NOMO-1 treated with DMSO at 0.1 percent for 48 hours (cell line): ENCODE results near the gene COL9A3.
"Not testable (repeated sequence)": the region's sequence is repeated elsewhere in the genome, so short reads cannot be mapped to it uniquely, and the experiment has no call there.

Experiments
- DNase-seq: peaks from one replicate; lab custom pipeline; 2025; ENCODE audit not compliant: unreplicated experiment; lab: John Stamatoyannopoulos, UW

COL9A3 gene

GRCh38 chr20:62852841-62853240 is 36.0 kb downstream of the COL9A3 start:
- DNase-seq, result no peak

- not testable (repeated sequence) for DNase-seq
Measured at GRCh38 chr20:62853304-62853703, 36.5 kb downstream of the COL9A3 start.

GRCh38 chr20:62854121-62854520 is 37.3 kb downstream of the COL9A3 start:
- no peak for DNase-seq

GRCh38 chr20:62855120-62855519 is 38.3 kb downstream of the COL9A3 start:
- DNase-seq, result no peak

GRCh38 chr20:62856931-62857619 is 40.2 kb downstream of the COL9A3 start:
- no peak for DNase-seq

GRCh38 chr20:62858058-62858830 is 41.4 kb downstream of the COL9A3 start:
- no peak for DNase-seq

GRCh38 chr20:62859721-62860120 is 42.9 kb downstream of the COL9A3 start:
- no peak for DNase-seq

- DNase-seq, result no peak
Measured at GRCh38 chr20:62860391-62860923, 43.6 kb downstream of the COL9A3 start.

GRCh38 chr20:62860924-62861691 is 44.3 kb downstream of the COL9A3 start:
- DNase-seq, result no peak

- DNase-seq, result peak; percentile 78
Measured at GRCh38 chr20:62861726-62862336, 45.0 kb downstream of the COL9A3 start, which contains the start of gene TCFL5. Gene TCFL5 (minus strand): TSS chr20:62861822. CDS start chr20:62861670, 152 bp downstream.

GRCh38 chr20:62864207-62864606 is 47.4 kb downstream of the COL9A3 start:
- no peak for DNase-seq

- DNase-seq, result no peak
Measured at GRCh38 chr20:62872184-62872847, 55.5 kb downstream of the COL9A3 start.

- no peak for DNase-seq
Measured at GRCh38 chr20:62872862-62873261, 56.0 kb downstream of the COL9A3 start.

- no peak for DNase-seq
Measured at GRCh38 chr20:62873280-62873679, 56.4 kb downstream of the COL9A3 start.

GRCh38 chr20:62873681-62874031 is 56.8 kb downstream of the COL9A3 start:
- DNase-seq, result peak; percentile 10

GRCh38 chr20:62874964-62875344 is 58.1 kb downstream of the COL9A3 start:
- no peak for DNase-seq

- DNase-seq, result no peak
Measured at GRCh38 chr20:62875419-62876361, 58.8 kb downstream of the COL9A3 start.

- DNase-seq, result no peak
Measured at GRCh38 chr20:62876501-62876901, 59.7 kb downstream of the COL9A3 start.
